ENCODE data around the gene PIGM.

Gene PIGM

DNA sequence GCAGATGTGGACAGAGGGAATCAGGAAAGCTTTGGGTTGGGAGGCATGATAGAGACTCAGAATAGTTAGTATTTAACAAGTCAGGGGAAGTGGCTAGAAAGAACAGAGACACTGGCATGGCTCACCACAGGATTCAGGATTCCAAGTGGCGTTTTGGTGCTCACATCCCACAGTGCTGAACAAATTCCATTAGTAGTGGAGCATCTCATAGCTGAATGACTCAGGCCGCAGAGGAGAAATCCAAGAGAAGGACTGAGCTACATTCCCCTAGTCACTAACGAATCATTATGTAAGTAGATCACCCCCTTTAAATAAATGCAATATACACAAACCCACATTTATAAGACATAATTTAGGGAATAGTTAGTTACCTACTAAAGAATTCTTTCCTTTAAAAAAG lies 44.5 kb upstream of the PIGM start:
- Histone ChIP-seq H3K36me3 (ENCODE audit: low read length) (no peaks in the 10 kb centered on the region), H3F3A (ENCODE audit: insufficient read depth) (no peaks in the 10 kb centered on the region), H3K27me3 (ENCODE audit: low read length) (no peaks in the 10 kb centered on the region), H3K9me2 (replicated peaks; ENCODE audit: insufficient read depth, low read length) (no peaks in the 10 kb centered on the region), H3K4me3 (ENCODE audit: insufficient read depth, low read length, poor library complexity, severe bottlenecking) (no peak overlapping the region), H4K20me1 (ENCODE audit: low read depth, low read length) (no peaks in the 10 kb centered on the region), H3K9me3 (ENCODE audit: insufficient read depth, low read length) (no peaks in the 10 kb centered on the region), H3K9ac (ENCODE audit: low read length) (no peak overlapping the region), H3K27ac (ENCODE audit: low read depth, low read length) (no peak overlapping the region), H3K79me2 (ENCODE audit: insufficient read depth, low read length) (no peaks in the 10 kb centered on the region), H2AFZ (ENCODE audit: low read depth, low read length, severe bottlenecking) (no peak overlapping the region), H3K4me2 (ENCODE audit: low read depth, low read length, poor library complexity, severe bottlenecking) (no peak overlapping the region)
- TF ChIP-seq, protein P1, sequence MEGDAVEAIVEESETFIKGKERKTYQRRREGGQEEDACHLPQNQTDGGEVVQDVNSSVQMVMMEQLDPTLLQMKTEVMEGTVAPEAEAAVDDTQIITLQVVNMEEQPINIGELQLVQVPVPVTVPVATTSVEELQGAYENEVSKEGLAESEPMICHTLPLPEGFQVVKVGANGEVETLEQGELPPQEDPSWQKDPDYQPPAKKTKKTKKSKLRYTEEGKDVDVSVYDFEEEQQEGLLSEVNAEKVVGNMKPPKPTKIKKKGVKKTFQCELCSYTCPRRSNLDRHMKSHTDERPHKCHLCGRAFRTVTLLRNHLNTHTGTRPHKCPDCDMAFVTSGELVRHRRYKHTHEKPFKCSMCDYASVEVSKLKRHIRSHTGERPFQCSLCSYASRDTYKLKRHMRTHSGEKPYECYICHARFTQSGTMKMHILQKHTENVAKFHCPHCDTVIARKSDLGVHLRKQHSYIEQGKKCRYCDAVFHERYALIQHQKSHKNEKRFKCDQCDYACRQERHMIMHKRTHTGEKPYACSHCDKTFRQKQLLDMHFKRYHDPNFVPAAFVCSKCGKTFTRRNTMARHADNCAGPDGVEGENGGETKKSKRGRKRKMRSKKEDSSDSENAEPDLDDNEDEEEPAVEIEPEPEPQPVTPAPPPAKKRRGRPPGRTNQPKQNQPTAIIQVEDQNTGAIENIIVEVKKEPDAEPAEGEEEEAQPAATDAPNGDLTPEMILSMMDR (IDR thresholded peaks at IDR 0.05; ENCODE audit: insufficient read depth, low read length, poor library complexity, severe bottlenecking) = no peak
- TF ChIP-seq EZH2phosphoT487 (conservative IDR thresholded peaks at IDR 0.05; ENCODE audit: low read length) = no peak

DNA sequence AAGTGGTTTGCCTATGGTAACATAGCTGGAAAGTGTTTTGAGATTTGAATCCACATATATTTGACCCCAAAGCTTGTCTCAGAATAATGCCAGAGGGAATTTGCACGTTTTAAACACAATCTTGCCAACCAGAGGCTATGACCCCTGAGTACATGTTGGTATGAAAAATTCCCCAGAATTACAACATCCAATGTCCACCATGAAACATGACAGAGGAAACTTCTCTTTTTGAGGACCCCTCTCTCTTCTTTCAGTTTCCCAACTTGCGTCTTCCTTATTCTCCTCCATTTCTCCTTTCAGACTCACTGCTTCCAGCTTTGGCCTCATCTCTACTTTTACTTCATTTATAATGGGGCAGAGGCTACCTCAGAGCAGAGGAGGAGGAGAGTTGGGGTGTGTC lies 44.0 kb upstream of the PIGM start:
- Histone ChIP-seq H3K27me3 (ENCODE audit: low read length) (no peaks in the 10 kb centered on the region), H3K79me2 (ENCODE audit: insufficient read depth, low read length) (no peaks in the 10 kb centered on the region), H4K20me1 (ENCODE audit: low read depth, low read length) (no peaks in the 10 kb centered on the region), H3K9me2 (replicated peaks; ENCODE audit: insufficient read depth, low read length) (no peaks in the 10 kb centered on the region), H3K9me3 (ENCODE audit: insufficient read depth, low read length) (no peaks in the 10 kb centered on the region), H2AFZ (ENCODE audit: low read depth, low read length, severe bottlenecking) (no peak overlapping the region), H3K4me2 (ENCODE audit: low read depth, low read length, poor library complexity, severe bottlenecking) (no peak overlapping the region), H3F3A (ENCODE audit: insufficient read depth) (no peaks in the 10 kb centered on the region), H3K4me3 (ENCODE audit: insufficient read depth, low read length, poor library complexity, severe bottlenecking) (no peak overlapping the region), H3K36me3 (ENCODE audit: low read length) (no peaks in the 10 kb centered on the region), H3K27ac (ENCODE audit: low read depth, low read length) (no peak overlapping the region), H3K9ac (ENCODE audit: low read length) (no peak overlapping the region)
- TF ChIP-seq EZH2phosphoT487 (conservative IDR thresholded peaks at IDR 0.05; ENCODE audit: low read length) = no peak
- TF ChIP-seq, protein P1 (IDR thresholded peaks at IDR 0.05; ENCODE audit: insufficient read depth, low read length, poor library complexity, severe bottlenecking) = no peak

DNA sequence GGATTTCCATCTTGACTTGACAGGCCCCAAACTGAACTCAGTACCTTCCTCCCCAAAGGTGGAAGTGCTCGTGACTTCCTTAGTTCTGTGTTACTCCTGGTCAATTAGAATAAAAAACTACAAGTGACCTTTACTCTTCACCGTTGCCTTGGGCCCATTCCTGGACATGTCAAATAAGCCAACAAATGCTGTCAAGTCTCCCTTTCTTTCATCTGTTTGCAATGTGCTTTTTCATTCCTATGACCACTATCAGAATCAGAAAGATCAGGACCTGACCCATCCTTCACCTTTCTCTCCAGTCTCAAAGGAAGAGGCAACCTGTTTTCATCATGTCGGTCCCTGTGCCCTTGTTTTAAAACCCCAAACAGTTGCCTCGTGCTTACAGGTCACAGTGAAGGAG lies 43.1 kb upstream of the PIGM start:
- no peaks in the 10 kb centered on the region for H3K9me3 ChIP-seq (ENCODE audit: insufficient read depth, low read length)
- H3K4me2 ChIP-seq (ENCODE audit: low read depth, low read length, poor library complexity, severe bottlenecking) = no peak overlapping the region
- no peaks in the 10 kb centered on the region for H4K20me1 ChIP-seq (ENCODE audit: low read depth, low read length)
- no peak overlapping the region for H3K4me3 ChIP-seq (ENCODE audit: insufficient read depth, low read length, poor library complexity, severe bottlenecking)
- H3K36me3 ChIP-seq (ENCODE audit: low read length) = no peaks in the 10 kb centered on the region
- no peaks in the 10 kb centered on the region for H3F3A ChIP-seq (ENCODE audit: insufficient read depth)
- no peak for TF ChIP-seq EZH2phosphoT487 (conservative IDR thresholded peaks at IDR 0.05; ENCODE audit: low read length)
- TF ChIP-seq, protein P1 (IDR thresholded peaks at IDR 0.05; ENCODE audit: insufficient read depth, low read length, poor library complexity, severe bottlenecking) = no peak
- no peak overlapping the region for H2AFZ ChIP-seq (ENCODE audit: low read depth, low read length, severe bottlenecking)
- no peaks in the 10 kb centered on the region for H3K9me2 ChIP-seq (replicated peaks; ENCODE audit: insufficient read depth, low read length)
- no peak overlapping the region for H3K9ac ChIP-seq (ENCODE audit: low read length)
- H3K27ac ChIP-seq (ENCODE audit: low read depth, low read length) = no peak overlapping the region
- H3K79me2 ChIP-seq (ENCODE audit: insufficient read depth, low read length) = no peaks in the 10 kb centered on the region
- no peaks in the 10 kb centered on the region for H3K27me3 ChIP-seq (ENCODE audit: low read length)
